ENCODE results near the gene IL23A. TPM values are rescaled to one million over a fixed set of nuclear protein-coding genes. Genes with fewer than 3 reads are reported as not detected.
"Not testable (repeated sequence)": the region's sequence is repeated elsewhere in the genome, so short reads cannot be mapped to it uniquely, and the experiment has no call there.

Gene IL23A
- 1.8 TPM in 1 of 2 replicates, not detected in the other for total RNA-seq (2014; rRNA removed; shearing (Covaris generic))

GRCh38 chr12:56338308-56339157 lies at the start of gene IL23A:
IL23A (plus strand) TSS chr12:56338884; CDS start chr12:56339045, 161 bp downstream.
- peak; percentile 61 for DNase-seq (ENCODE audit: low spot score)

GRCh38 chr12:56293795-56294194 lies 44.9 kb upstream of the IL23A start:
- no peak for DNase-seq (ENCODE audit: low spot score)

- DNase-seq (ENCODE audit: low spot score): no peak
Measured at GRCh38 chr12:56296295-56296694, 42.4 kb upstream of the IL23A start.

- no peak for DNase-seq (ENCODE audit: low spot score)
Measured at GRCh38 chr12:56297400-56297799, 41.3 kb upstream of the IL23A start.

GRCh38 chr12:56298828-56299227 lies 39.9 kb upstream of the IL23A start:
- no peak for DNase-seq (ENCODE audit: low spot score)

- peak; percentile 13 for DNase-seq (ENCODE audit: low spot score)
Measured at GRCh38 chr12:56299308-56299852, 39.3 kb upstream of the IL23A start.

- DNase-seq (ENCODE audit: low spot score): peak; percentile 95
Measured at GRCh38 chr12:56299853-56300643, 38.6 kb upstream of the IL23A start, which contains the start of gene CS. CS (minus strand) TSS chr12:56300330; CDS start chr12:56300201, 129 bp downstream.

- DNase-seq (ENCODE audit: low spot score): no peak
Measured at GRCh38 chr12:56300644-56301464, 37.8 kb upstream of the IL23A start.

- DNase-seq (ENCODE audit: low spot score): no peak
Measured at GRCh38 chr12:56304276-56304675, 34.4 kb upstream of the IL23A start.

- DNase-seq (ENCODE audit: low spot score): no peak
Measured at GRCh38 chr12:56304872-56305590, 33.7 kb upstream of the IL23A start.

- DNase-seq (ENCODE audit: low spot score): no peak
Measured at GRCh38 chr12:56307221-56307965, 31.3 kb upstream of the IL23A start.

GRCh38 chr12:56308714-56309113 lies 30.0 kb upstream of the IL23A start:
- DNase-seq (ENCODE audit: low spot score): no peak

- DNase-seq (ENCODE audit: low spot score): no peak
Measured at GRCh38 chr12:56311003-56311402, 27.7 kb upstream of the IL23A start.

GRCh38 chr12:56315249-56315621 lies 23.4 kb upstream of the IL23A start:
- DNase-seq (ENCODE audit: low spot score): no peak

GRCh38 chr12:56315622-56316473 lies 22.8 kb upstream of the IL23A start, which contains the start of gene CNPY2:
CNPY2 (minus strand) TSS chr12:56315988; CDS start chr12:56315217, 771 bp downstream.
- peak; percentile 92 for DNase-seq (ENCODE audit: low spot score)

GRCh38 chr12:56317675-56318074 lies 21.0 kb upstream of the IL23A start:
- DNase-seq (ENCODE audit: low spot score): no peak

- no peak for DNase-seq (ENCODE audit: low spot score)
Measured at GRCh38 chr12:56321027-56321426, 17.7 kb upstream of the IL23A start.

- DNase-seq (ENCODE audit: low spot score): not testable (repeated sequence)
Measured at GRCh38 chr12:56321610-56322009, 17.1 kb upstream of the IL23A start.

GRCh38 chr12:56324206-56324605 lies 14.5 kb upstream of the IL23A start:
- DNase-seq (ENCODE audit: low spot score): no peak
